GM10266 (cell line): Measurements from ENCODE around the gene OPCML.

Source experiments
- DNase-seq: peaks from one replicate; pipeline ENCODE4 v3.0.0; 2012; ENCODE audit errors: extremely low spot score
- CTCF ChIP-seq: IDR thresholded peaks from 2 replicates; pipeline ENCODE4 v1.5.1; 2012; ENCODE audit warnings: mild to moderate bottlenecking, low read depth; ENCODE audit not compliant: control insufficient read depth, insufficient read depth; ENCODE audit errors: missing control alignments

OPCML gene

GRCh38 chr11:133306019-133306418, 226.3 kb downstream of the OPCML start:
- no peak for DNase-seq
- no peak for TF ChIP-seq CTCF

- TF ChIP-seq CTCF, result no peak
- DNase-seq, result no peak
Observed at GRCh38 chr11:133305208-133305956, 226.9 kb downstream of the OPCML start.

- no peak for TF ChIP-seq CTCF
Observed at GRCh38 chr11:133303262-133303661, 229.0 kb downstream of the OPCML start.

GRCh38 chr11:133302056-133302455, 230.2 kb downstream of the OPCML start:
- TF ChIP-seq CTCF, result no peak
- no peak for DNase-seq

More at GRCh38 chr11:133303262-133303661, 229.0 kb downstream of the OPCML start:
- DNase-seq, result no peak

- TF ChIP-seq CTCF, result no peak
Observed at GRCh38 chr11:133300666-133301065, 231.6 kb downstream of the OPCML start.

GRCh38 chr11:133291780-133292179, 240.5 kb downstream of the OPCML start:
- DNase-seq, result no peak
- no peak for TF ChIP-seq CTCF

More at GRCh38 chr11:133300666-133301065, 231.6 kb downstream of the OPCML start:
- no peak for DNase-seq

- TF ChIP-seq CTCF, result no peak
Observed at GRCh38 chr11:133285359-133285758, 246.9 kb downstream of the OPCML start.

More at GRCh38 chr11:133285359-133285758, 246.9 kb downstream of the OPCML start:
- no peak for DNase-seq
